Tibial nerve (tissue), 4 donors: ENCODE results near the gene PPIH. TPM values are rescaled to one million over a fixed set of nuclear protein-coding genes. Genes with fewer than 3 reads are reported as not detected.

Experiments
- DNase-seq, 2 donors: peaks; one replicate each; pipeline ENCODE4 v3.0.0-alpha.2; 2019; ENCODE audit warnings: low spot score in 2 of 2
- H3K27ac ChIP-seq, 4 donors: fragments of 200-600 bp; sonication (generic) in 3 of 4; one replicate each; pipeline ENCODE4 v1.5.1; 2017 to 2019; ENCODE audit warnings: mild to moderate bottlenecking in 1 of 4
- H3K27me3 ChIP-seq, 2 donors: fragments of 200-600 bp; sonication (generic) in 1 of 2; one replicate each; pipeline versions ENCODE4 v1.5.1 to v1.6.0; 2017 to 2019
- H3K36me3 ChIP-seq, 3 donors: fragments of 200-600 bp; sonication (generic); one replicate each; pipeline ENCODE4 v1.5.1; 2018 to 2019
- H3K4me1 ChIP-seq, 4 donors: fragments of 200-600 bp; sonication (generic) in 3 of 4; one replicate each; pipeline ENCODE4 v1.5.1; 2017 to 2019
- H3K4me3 ChIP-seq, 4 donors: fragments of 200-600 bp; sonication (generic) in 3 of 4; one replicate each; pipeline ENCODE4 v1.5.1; 2017 to 2019; ENCODE audit warnings: mild to moderate bottlenecking in 1 of 4, moderate library complexity in 1 of 4
- H3K9me3 ChIP-seq, 4 donors: fragments of 200-600 bp; sonication (generic) in 3 of 4; one replicate each; pipeline ENCODE4 v1.5.1; 2017 to 2019
- CTCF ChIP-seq, 5 experiments: fragments of 200-600 bp in 3 of 5; fragments of 450-650 bp in 2 of 5; sonication (generic) in 3 of 5; IDR thresholded peaks; one replicate each; pipeline ENCODE4 v1.5.1; 2016 to 2019; ENCODE audit warnings: antibody characterized with exemption in 5 of 5, mild to moderate bottlenecking in 3 of 5, moderate library complexity in 2 of 5
- EP300 ChIP-seq, 2 donors: sonication (generic); formaldehyde crosslinking; IDR thresholded peaks; one replicate each; pipeline ENCODE4 v1.6.1; 2017; ENCODE audit warnings: antibody characterized with exemption in 2 of 2, mild to moderate bottlenecking in 1 of 2
- POLR2A ChIP-seq, 2 donors: fragments of 450-650 bp; IDR thresholded peaks; one replicate each; pipeline ENCODE4 v1.6.1; 2017; ENCODE audit warnings: antibody characterized with exemption in 2 of 2, mild to moderate bottlenecking in 2 of 2, moderate library complexity in 2 of 2
- whole genome bisulfite sequencing, 2 donors: methylation state at CpG; one replicate each; pipeline ENCODE4 v1.1.5; 2018; 5-methylcytosine and 5-hydroxymethylcytosine counted together
- total RNA-seq, 4 donors: library from RNA; depleted of rRNA; stranded (reverse); fragments of >200 nt; gene quantifications; one replicate each; pipeline ENCODE4 v1.1.0, GENCODE V29; 2016

Gene PPIH
- total RNA-seq, 4 donors from 2014 or later = 22.4 to 33.6 (median 28.1) TPM

DNA sequence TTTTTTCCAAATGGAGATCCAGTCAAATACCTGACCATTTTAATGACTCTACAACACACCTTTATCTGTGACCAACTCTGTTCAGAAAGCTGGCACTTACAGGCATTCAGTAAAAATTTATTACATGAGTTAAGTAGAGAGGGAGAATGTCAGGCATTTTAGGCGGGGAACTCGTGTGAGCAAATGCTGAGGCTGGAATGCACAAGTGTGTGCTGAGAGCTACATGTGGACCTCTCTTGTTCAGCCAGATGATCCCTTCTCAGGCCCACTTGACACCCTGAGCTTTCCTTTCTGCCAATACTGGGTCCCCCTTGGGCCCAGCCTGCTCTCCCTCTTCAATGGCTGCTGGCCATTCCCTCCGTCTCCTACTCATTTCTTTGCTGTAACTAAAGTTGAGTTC is 11.7 kb downstream of the PPIH start:
- TF ChIP-seq POLR2A (IDR thresholded peaks at IDR 0.05) (no peak), EP300 (IDR thresholded peaks at IDR 0.05) (no peak), CTCF (IDR thresholded peaks at IDR 0.05) (no peak)
- H3K27ac ChIP-seq = no peak overlapping the region
- H3K27me3 ChIP-seq = no peaks in the 10 kb centered on the region
- no peak for DNase-seq
- H3K36me3 ChIP-seq = peaks cover 0 to 95% (median 7%) of the 10 kb centered on the region in 3 donors
- peaks cover 0 to 7% (median 0%) of the 10 kb centered on the region in 4 donors for H3K4me1 ChIP-seq
- no peaks in the 10 kb centered on the region for H3K9me3 ChIP-seq
- H3K4me3 ChIP-seq = no peak overlapping the region
- WGBS, 2 donors = 92% methylated on average over 3 of the region's 3 CpGs

DNA sequence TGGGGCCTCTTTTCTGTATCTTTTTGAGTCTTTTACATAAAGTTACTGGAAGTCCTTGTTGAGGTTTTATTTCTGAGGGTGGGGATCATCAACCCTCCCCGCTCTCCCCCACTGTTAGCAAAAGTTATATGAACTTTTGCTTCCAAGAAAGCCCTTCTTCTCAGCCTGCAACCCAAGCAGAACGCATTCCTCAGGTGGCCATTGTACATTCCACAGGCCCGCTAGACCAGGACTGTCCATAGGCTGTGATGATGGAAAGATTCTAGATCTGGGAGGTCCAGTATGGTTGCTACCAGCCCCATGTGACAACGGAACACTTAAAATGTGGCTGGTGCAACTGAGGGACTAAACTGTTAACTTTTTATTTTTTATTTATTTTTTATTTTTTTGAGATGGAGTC is 12.2 kb downstream of the PPIH start:
- Histone ChIP-seq H3K27ac (no peak overlapping the region), H3K9me3 (no peaks in the 10 kb centered on the region), H3K4me3 (no peak overlapping the region), H3K4me1 (peaks cover 0 to 7% (median 0%) of the 10 kb centered on the region in 4 donors), H3K27me3 (no peaks in the 10 kb centered on the region), H3K36me3 (peaks cover 0 to 95% (median 9%) of the 10 kb centered on the region in 3 donors)
- WGBS, 2 donors = 89 to 99% methylated on average over 4 of the region's 4 CpGs
- DNase-seq = no peak
- no peak for TF ChIP-seq EP300 (IDR thresholded peaks at IDR 0.05)
- no peak for TF ChIP-seq POLR2A (IDR thresholded peaks at IDR 0.05)
- TF ChIP-seq CTCF (IDR thresholded peaks at IDR 0.05) = no peak

- Histone ChIP-seq H3K9me3 (no peaks in the 10 kb centered on the region), H3K27ac (no peak overlapping the region), H3K4me3 (no peak overlapping the region), H3K36me3 (peaks cover 0 to 74% (median 9%) of the 10 kb centered on the region in 3 donors), H3K27me3 (no peaks in the 10 kb centered on the region), H3K4me1 (peaks cover 0 to 7% (median 0%) of the 10 kb centered on the region in 4 donors)
- TF ChIP-seq EP300 (IDR thresholded peaks at IDR 0.05) (no peak), POLR2A (IDR thresholded peaks at IDR 0.05) (no peak), CTCF (IDR thresholded peaks at IDR 0.05) (no peak)
- DNase-seq = no peak
Measured at GRCh38 chr1:42674214-42674613, 16.0 kb downstream of the PPIH start.

DNA sequence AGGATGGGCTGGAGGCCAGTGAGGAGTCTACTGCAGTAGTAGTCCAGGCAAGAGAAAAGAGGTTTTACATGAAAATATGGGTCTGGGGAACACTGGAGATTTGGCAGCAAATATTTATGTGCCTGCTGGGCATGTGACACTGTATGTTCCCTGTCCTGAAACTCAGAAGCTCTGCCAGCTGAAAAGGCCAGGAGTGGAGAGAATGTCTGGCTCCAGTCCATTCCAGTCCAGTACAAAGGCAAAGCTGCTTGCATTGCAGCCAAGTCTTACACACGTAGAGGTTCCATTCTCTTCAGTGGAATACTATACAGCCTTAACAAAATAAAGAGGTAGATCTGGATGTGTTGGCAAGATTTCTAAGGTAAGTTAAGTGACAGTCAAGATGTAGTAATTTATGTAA is 16.5 kb downstream of the PPIH start:
- peaks cover 0 to 71% (median 9%) of the 10 kb centered on the region in 3 donors for H3K36me3 ChIP-seq
- 28 to 32% methylated on average over 1 of the region's 1 CpG for WGBS, 2 donors
- no peak for TF ChIP-seq EP300 (IDR thresholded peaks at IDR 0.05)
- no peak for TF ChIP-seq CTCF (IDR thresholded peaks at IDR 0.05)
- no peak for TF ChIP-seq POLR2A (IDR thresholded peaks at IDR 0.05)

DNA sequence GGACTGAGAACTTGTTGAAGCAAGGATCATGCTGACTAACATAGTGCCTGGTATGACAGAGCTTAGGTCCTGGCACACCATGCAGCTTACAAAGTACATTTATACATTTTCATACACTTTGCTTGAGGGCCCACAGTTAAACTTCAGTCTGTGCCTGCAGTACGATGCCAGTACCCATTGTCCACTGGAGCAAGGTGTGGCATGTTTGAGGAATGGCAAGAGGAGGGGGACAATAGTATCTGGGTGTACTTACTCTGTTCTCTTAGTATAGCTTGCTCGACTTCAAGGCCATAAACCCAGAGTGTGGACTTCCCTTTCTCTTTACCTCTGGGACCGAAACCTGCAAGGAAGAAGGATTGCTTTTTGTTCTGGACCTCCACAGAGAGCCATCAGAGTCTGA is 17.2 kb downstream of the PPIH start:
- Histone ChIP-seq H3K4me1 (peaks cover 0 to 18% (median under 1%) of the 10 kb centered on the region in 4 donors), H3K36me3 (peaks cover 0 to 64% (median 9%) of the 10 kb centered on the region in 3 donors), H3K4me3 (no peak overlapping the region), H3K27me3 (no peaks in the 10 kb centered on the region), H3K9me3 (no peaks in the 10 kb centered on the region), H3K27ac (no peak overlapping the region)
- 91 to 95% methylated on average over 3 of the region's 3 CpGs for WGBS, 2 donors
- TF ChIP-seq POLR2A (IDR thresholded peaks at IDR 0.05) (no peak), CTCF (IDR thresholded peaks at IDR 0.05) (no peak)
- no peak for DNase-seq

More for the DNA sequence above, 16.5 kb downstream of the PPIH start:
- DNase-seq = no peak
- Histone ChIP-seq H3K4me3 (no peak overlapping the region), H3K4me1 (peaks cover 0 to 10% (median 0%) of the 10 kb centered on the region in 4 donors), H3K27me3 (no peaks in the 10 kb centered on the region), H3K27ac (no peak overlapping the region), H3K9me3 (no peaks in the 10 kb centered on the region)
